Motor neuron (in vitro differentiated cells): Measurements from ENCODE around the gene PPP1R11. TPM values are rescaled to one million over a fixed set of nuclear protein-coding genes. Genes with fewer than 3 reads are reported as not detected.
"Not testable (repeated sequence)": the region's sequence is repeated elsewhere in the genome, so short reads cannot be mapped to it uniquely, and the experiment has no call there.

ENCODE experiments used
- ATAC-seq, 8 experiments: fragments of 200-7000 bp; cut with Tn5 transposase; replicated peaks in 6 of 8; 2 replicates each; pipeline ENCODE4 v1.8.0; 2021; ENCODE audit warnings: mild to moderate bottlenecking in 8 of 8, moderate library complexity in 8 of 8
- H3K27ac ChIP-seq, 2 donors: fragments of 250-450 bp; sonication (Bioruptor Pico); 2 replicates each; pipeline ENCODE4 v1.9.0; 2021; ENCODE audit warnings: antibody characterized with exemption in 2 of 2, mild to moderate bottlenecking in 2 of 2, moderate library complexity in 1 of 2
- H3K4me1 ChIP-seq, 2 donors: fragments of 250-450 bp; sonication (Bioruptor Pico); replicated peaks in 1 of 2; 2 replicates each; pipeline ENCODE4 v1.6.1; 2021; ENCODE audit warnings: antibody characterized with exemption in 2 of 2, mild to moderate bottlenecking in 2 of 2, moderate library complexity in 1 of 2
- H3K4me3 ChIP-seq, 5 donors: fragments of 250-450 bp; sonication (Bioruptor Pico); 2 replicates each; pipeline ENCODE4 v1.9.0; 2021; ENCODE audit warnings: antibody characterized with exemption in 5 of 5, mild to moderate bottlenecking in 5 of 5, moderate library complexity in 4 of 5
- WGBS, 10 experiments: fragments of 450-650 bp; shearing (Covaris generic); methylation state at CpG; one replicate each; pipeline ENCODE4 v1.0.0; 2022; 5-methylcytosine and 5-hydroxymethylcytosine counted together
- in situ Hi-C, 9 experiments: fragments of 400-800 bp; cut with MboI; loops; one replicate each; pipeline ENCODE4 v1.15.0; 2021; ENCODE audit warnings: low sequenced_read_pairs in 9 of 9, low pct_unique_long_range_greater_than_20kb in 2 of 9; ENCODE audit not compliant: unreplicated experiment in 9 of 9
- total RNA-seq, 8 experiments: library from RNA; unstranded; fragments of 300-600 nt; gene quantifications; 2 replicates each; pipeline versions ENCODE4 v1.2.3 to v1.2.4, GENCODE V29; 2022

The PPP1R11 gene
- 10 to 100 TPM; 29.5 to 75.8 (median 46.1) TPM for total RNA-seq

- WGBS, 10 experiments, result 0 to 20% (median 2%) methylated on average over 2 to 30 of the region's 46 CpGs; no CpG with 5 or more reads in 1 of the 10 experiments
- in situ Hi-C loops, result no loop called here
- peak; percentile 87 to 96 (median 95) for ATAC-seq
- peak within 1 kb of the TSS; percentile 92 to 95 for H3K27ac ChIP-seq
- peak within 1 kb of the TSS; percentile 59 to 79 (median 64) for H3K4me3 ChIP-seq
- peaks cover 8 to 14% of the 10 kb centered on the region in 2 donors for H3K4me1 ChIP-seq
Measured at GRCh38 chr6:30066577-30067459, at the start of gene PPP1R11. Gene PPP1R11 (plus strand): TSS chr6:30067198. CDS start chr6:30067411, 213 bp downstream.

GRCh38 chr6:30019819-30020218 is 47.2 kb upstream of the PPP1R11 start:
- in situ Hi-C loops, result loop anchor here in 3 of 9 experiments (10.0 to 25.0 kb wide), 3 partner anchors 175 to 283 kb away; partner anchors contain the start of gene HLA-G (in 1 of the 3)
- Histone ChIP-seq H3K27ac (no peak overlapping the region), H3K4me1 (no peaks in the 10 kb centered on the region), H3K4me3 (no peak overlapping the region)
- 83 to 100% (median 100%) methylated on average over 1 to 2 of the region's 2 CpGs; no CpG with 5 or more reads in 5 of the 10 experiments for WGBS, 10 experiments
- no peak for ATAC-seq

- no peak overlapping the region for H3K4me3 ChIP-seq
- H3K27ac ChIP-seq, result no peak overlapping the region
- in situ Hi-C loops, result loop anchor here in 2 of 9 experiments (25.0 kb wide), 2 partner anchors 183 to 283 kb away; partner anchors contain the start of gene HLA-G (in 1 of the 2)
- no peak for ATAC-seq
- WGBS, 10 experiments, result 17 to 100% (median 100%) methylated on average over 1 of the region's 1 CpG; no CpG with 5 or more reads in 5 of the 10 experiments
- H3K4me1 ChIP-seq, result no peaks in the 10 kb centered on the region
Measured at GRCh38 chr6:30020626-30021025, 46.4 kb upstream of the PPP1R11 start.

GRCh38 chr6:30022189-30022588 is 44.8 kb upstream of the PPP1R11 start:
- H3K4me1 ChIP-seq, result no peaks in the 10 kb centered on the region
- in situ Hi-C loops, result loop anchor here in 2 of 9 experiments (25.0 kb wide), 2 partner anchors 185 to 285 kb away; partner anchors contain the start of gene HLA-G (in 1 of the 2)
- H3K27ac ChIP-seq, result no peak overlapping the region
- no peak overlapping the region for H3K4me3 ChIP-seq
- no peak for ATAC-seq
- WGBS, 10 experiments, result 48 to 100% (median 83%) methylated on average over 1 to 3 of the region's 3 CpGs

GRCh38 chr6:30022712-30023111 is 44.3 kb upstream of the PPP1R11 start:
- not testable (repeated sequence) for H3K4me3 ChIP-seq, ATAC-seq, H3K4me1 ChIP-seq, H3K27ac ChIP-seq
- in situ Hi-C loops, result loop anchor here in 2 of 9 experiments (25.0 kb wide), 2 partner anchors 185 to 285 kb away; partner anchors contain the start of gene HLA-G (in 1 of the 2)

GRCh38 chr6:30025186-30025585 is 41.8 kb upstream of the PPP1R11 start:
- 71 to 100% (median 100%) methylated on average over 1 of the region's 1 CpG; no CpG with 5 or more reads in 3 of the 10 experiments for WGBS, 10 experiments

GRCh38 chr6:30029588-30029987 is 37.4 kb upstream of the PPP1R11 start:
- Histone ChIP-seq H3K4me1 (no peaks in the 10 kb centered on the region), H3K4me3 (no peak overlapping the region), H3K27ac (no peak overlapping the region)
- 40 to 100% (median 100%) methylated on average over 1 of the region's 1 CpG for WGBS, 10 experiments
- no peak for ATAC-seq
- in situ Hi-C loops, result no loop called here

More at GRCh38 chr6:30025186-30025585, 41.8 kb upstream of the PPP1R11 start:
- Histone ChIP-seq H3K4me1 (no peaks in the 10 kb centered on the region), H3K27ac (no peak overlapping the region), H3K4me3 (no peak overlapping the region)
- no peak for ATAC-seq
- in situ Hi-C loops, result no loop called here

GRCh38 chr6:30031381-30031780 is 35.6 kb upstream of the PPP1R11 start:
- in situ Hi-C loops, result no loop called here
- ATAC-seq, result no peak
- Histone ChIP-seq H3K27ac (no peak overlapping the region), H3K4me3 (no peak overlapping the region), H3K4me1 (no peaks in the 10 kb centered on the region)

GRCh38 chr6:30033440-30033839 is 33.6 kb upstream of the PPP1R11 start:
- ATAC-seq, result peak in 5 of 8 experiments; percentile 32 to 89 (median 62)

GRCh38 chr6:30035784-30036183 is 31.2 kb upstream of the PPP1R11 start:
- Histone ChIP-seq H3K4me1 (no peaks in the 10 kb centered on the region), H3K27ac (no peak overlapping the region), H3K4me3 (no peak overlapping the region)
- WGBS, 10 experiments, result 100% methylated on average over 1 of the region's 1 CpG; no CpG with 5 or more reads in 7 of the 10 experiments
- in situ Hi-C loops, result no loop called here
- ATAC-seq, result no peak

More at GRCh38 chr6:30033440-30033839, 33.6 kb upstream of the PPP1R11 start:
- H3K4me3 ChIP-seq, in situ Hi-C loops, H3K27ac ChIP-seq, H3K4me1 ChIP-seq: not testable (repeated sequence)
- WGBS, 10 experiments, result 58 to 96% (median 80%) methylated on average over 1 to 5 of the region's 5 CpGs; no CpG with 5 or more reads in 1 of the 10 experiments

- 17 to 82% (median 45%) methylated on average over 2 to 4 of the region's 4 CpGs; no CpG with 5 or more reads in 1 of the 10 experiments for WGBS, 10 experiments
- Histone ChIP-seq H3K27ac (no peak overlapping the region), H3K4me3 (no peak overlapping the region), H3K4me1 (no peaks in the 10 kb centered on the region)
- peak in 3 of 8 experiments; percentile 81 to 90 (median 87) for ATAC-seq
- in situ Hi-C loops, result no loop called here
Measured at GRCh38 chr6:30037182-30037788, 29.7 kb upstream of the PPP1R11 start.

GRCh38 chr6:30041221-30041620 is 25.8 kb upstream of the PPP1R11 start:
- 59 to 100% (median 81%) methylated on average over 1 to 6 of the region's 6 CpGs; no CpG with 5 or more reads in 2 of the 10 experiments for WGBS, 10 experiments

GRCh38 chr6:30041821-30042220 is 25.2 kb upstream of the PPP1R11 start:
- no peak overlapping the region for H3K4me3 ChIP-seq
- ATAC-seq, result no peak
- no peaks in the 10 kb centered on the region for H3K4me1 ChIP-seq
- in situ Hi-C loops, result no loop called here
- H3K27ac ChIP-seq, result no peak overlapping the region
- 47 to 100% (median 77%) methylated on average over 1 to 4 of the region's 4 CpGs for WGBS, 10 experiments

More at GRCh38 chr6:30041221-30041620, 25.8 kb upstream of the PPP1R11 start:
- no peak for ATAC-seq
- H3K27ac ChIP-seq, result no peak overlapping the region
- no peak overlapping the region for H3K4me3 ChIP-seq
- in situ Hi-C loops, result no loop called here
- H3K4me1 ChIP-seq, result no peaks in the 10 kb centered on the region
